Transverse colon (tissue), 4 donors: ENCODE results near the gene KRTAP21-3. TPM values are rescaled to one million over a fixed set of nuclear protein-coding genes. Genes with fewer than 3 reads are reported as not detected.

Experiments
- DNase-seq: peaks from one replicate; pipeline ENCODE4 v3.0.0-alpha.2; 2019
- H3K27ac ChIP-seq, 4 donors: fragments of 200-600 bp; sonication (generic); 2 replicates each; pipeline ENCODE4 v1.5.1; 2016 to 2018; ENCODE audit warnings: inconsistent platforms in 4 of 4
- H3K27me3 ChIP-seq: fragments of 200-600 bp; sonication (generic); 2 replicates; pipeline ENCODE4 v1.5.1; 2017; ENCODE audit warnings: inconsistent platforms
- H3K36me3 ChIP-seq, 4 donors: fragments of 200-600 bp; sonication (generic); 2 replicates each; pipeline ENCODE4 v1.5.1; 2017 to 2019; ENCODE audit warnings: inconsistent platforms in 4 of 4
- H3K4me1 ChIP-seq, 4 donors: fragments of 200-600 bp; sonication (generic); 2 replicates each; pipeline ENCODE4 v1.5.1; 2017 to 2020; ENCODE audit warnings: inconsistent platforms in 4 of 4
- H3K4me3 ChIP-seq, 4 donors: fragments of 200-600 bp; sonication (generic); 1 replicate in 1 of 4; 2 replicates in 3 of 4; pipeline versions ENCODE4 v1.5.1 to v1.6.1; 2017 to 2019; ENCODE audit warnings: inconsistent platforms in 4 of 4
- H3K9me3 ChIP-seq, 2 donors: fragments of 200-600 bp; sonication (generic); 2 replicates each; pipeline ENCODE4 v1.5.1; 2017 to 2019; ENCODE audit warnings: inconsistent platforms in 2 of 2
- CTCF ChIP-seq, 5 experiments: fragments of 200-600 bp in 3 of 5; fragments of 450-650 bp in 2 of 5; sonication (generic) in 3 of 5; IDR thresholded peaks; 1 replicate in 2 of 5; 2 replicates in 3 of 5; pipeline ENCODE4 v1.5.1; 2016 to 2017; ENCODE audit warnings: antibody characterized with exemption in 5 of 5, inconsistent platforms in 3 of 5, mild to moderate bottlenecking in 2 of 5, moderate library complexity in 1 of 5
- EP300 ChIP-seq: sonication (generic); formaldehyde crosslinking; IDR thresholded peaks from one replicate; pipeline ENCODE4 v1.6.1; 2017; ENCODE audit warnings: antibody characterized with exemption, low read depth
- POLR2A ChIP-seq: fragments of 450-650 bp; IDR thresholded peaks from one replicate; pipeline ENCODE4 v1.6.1; 2016; ENCODE audit warnings: antibody characterized with exemption, mild to moderate bottlenecking, moderate library complexity
- POLR2AphosphoS5 ChIP-seq, 3 donors: sonication (generic); formaldehyde crosslinking; IDR thresholded peaks; one replicate each; pipeline ENCODE4 v1.6.1; 2016; ENCODE audit warnings: antibody characterized with exemption in 3 of 3
- WGBS, 2 donors: methylation state at CpG; one replicate each; pipeline ENCODE4 v1.1.5; 2018; ENCODE audit warnings: low coverage in 1 of 2; 5-methylcytosine and 5-hydroxymethylcytosine counted together
- in situ Hi-C, 4 donors: fragments of 200-750 bp; cut with MboI; loops; one replicate each; pipeline versions ENCODE4 v1.15.0 to v1.15.1; 2017; ENCODE audit warnings: low sequenced_read_pairs in 3 of 4, low pct_ligation_motif_present in 1 of 4, low pct_unique_long_range_greater_than_20kb in 1 of 4
- intact Hi-C: fragments of 100-400 bp; cut with DNase I; formaldehyde crosslinking; loops from one replicate; pipeline ENCODE4 v1.15.1; 2023; ENCODE audit warnings: low total_unique reads
- total RNA-seq, 4 donors: library from RNA; depleted of rRNA; stranded (reverse); fragments of >200 nt; gene quantifications; one replicate each; pipeline ENCODE4 v1.1.0, GENCODE V29; 2016

KRTAP21-3 gene
- total RNA-seq, 4 donors from 2014 or later: not detected

- H3K27ac ChIP-seq: no peak overlapping the region
- H3K9me3 ChIP-seq: peaks cover 2 to 6% of the 10 kb centered on the region in 2 donors
- no peaks in the 10 kb centered on the region for H3K27me3 ChIP-seq
- intact Hi-C loops: no loop called here
- DNase-seq: no peak
- no peak overlapping the region for H3K4me3 ChIP-seq
- in situ Hi-C loops: no loop called here
- no peaks in the 10 kb centered on the region for H3K4me1 ChIP-seq
- no peaks in the 10 kb centered on the region for H3K36me3 ChIP-seq
- TF ChIP-seq POLR2AphosphoS5 (IDR thresholded peaks at IDR 0.05) (no peak), CTCF (IDR thresholded peaks at IDR 0.05) (no peak), EP300 (no peak), POLR2A (no peak)
Observed at GRCh38 chr21:30707409-30707808, 11.2 kb downstream of the KRTAP21-3 start.

GRCh38 chr21:30695956-30696355 lies 22.6 kb downstream of the KRTAP21-3 start:
- in situ Hi-C loops (no loop called here), intact Hi-C loops (no loop called here)
- H3K27me3 ChIP-seq: no peaks in the 10 kb centered on the region
- H3K4me3 ChIP-seq: no peak overlapping the region
- TF ChIP-seq CTCF (IDR thresholded peaks at IDR 0.05) (no peak), EP300 (no peak), POLR2A (no peak), POLR2AphosphoS5 (IDR thresholded peaks at IDR 0.05) (no peak)
- no peaks in the 10 kb centered on the region for H3K4me1 ChIP-seq
- H3K36me3 ChIP-seq: no peaks in the 10 kb centered on the region
- H3K9me3 ChIP-seq: peaks cover 0 to 7% of the 10 kb centered on the region in 2 donors
- H3K27ac ChIP-seq: no peak overlapping the region
- WGBS, 2 donors: 29 to 36% methylated on average over 1 of the region's 1 CpG
- DNase-seq: no peak

DNA sequence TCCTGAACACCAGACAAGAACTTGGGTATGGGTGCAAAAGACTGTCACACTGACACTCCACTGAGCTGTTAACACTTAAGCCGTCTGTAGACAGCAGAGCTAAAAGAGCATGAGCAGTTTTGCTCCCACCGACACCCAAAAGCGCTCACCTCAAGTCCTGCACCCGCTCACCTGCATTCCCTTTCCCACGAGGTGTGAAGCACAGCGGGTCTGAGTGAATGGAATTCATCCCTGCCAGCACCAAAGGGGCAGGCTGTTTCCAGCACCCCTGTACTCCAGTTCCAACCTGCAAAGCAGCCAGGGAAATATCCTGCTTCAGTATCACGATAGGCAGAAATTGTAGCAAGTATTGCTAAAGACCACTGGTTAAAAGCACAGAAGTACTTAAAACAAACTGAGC lies 28.8 kb downstream of the KRTAP21-3 start:
- Histone ChIP-seq H3K27me3 (no peaks in the 10 kb centered on the region), H3K4me3 (no peak overlapping the region), H3K27ac (no peak overlapping the region), H3K4me1 (no peaks in the 10 kb centered on the region), H3K9me3 (peaks cover 0 to 7% of the 10 kb centered on the region in 2 donors), H3K36me3 (no peaks in the 10 kb centered on the region)
- WGBS, 2 donors: 69 to 74% methylated on average over 3 to 7 of the region's 7 CpGs
- in situ Hi-C loops (no loop called here), intact Hi-C loops (no loop called here)
- no peak for TF ChIP-seq POLR2AphosphoS5 (IDR thresholded peaks at IDR 0.05)
- no peak for TF ChIP-seq POLR2A
- no peak for TF ChIP-seq EP300
- no peak for TF ChIP-seq CTCF (IDR thresholded peaks at IDR 0.05)
- no peak for DNase-seq

GRCh38 chr21:30684506-30684905 lies 34.1 kb downstream of the KRTAP21-3 start:
- peaks cover 0 to 2% of the 10 kb centered on the region in 2 donors for H3K9me3 ChIP-seq
- 73 to 80% methylated on average over 6 of the region's 6 CpGs for WGBS, 2 donors
- TF ChIP-seq EP300 (no peak), POLR2A (no peak), CTCF (IDR thresholded peaks at IDR 0.05) (no peak), POLR2AphosphoS5 (IDR thresholded peaks at IDR 0.05) (no peak)
- no peaks in the 10 kb centered on the region for H3K4me1 ChIP-seq
- intact Hi-C loops (no loop called here), in situ Hi-C loops (no loop called here)
- H3K27me3 ChIP-seq: no peaks in the 10 kb centered on the region
- no peak for DNase-seq
- H3K27ac ChIP-seq: no peak overlapping the region
- no peak overlapping the region for H3K4me3 ChIP-seq
- no peaks in the 10 kb centered on the region for H3K36me3 ChIP-seq
